LNCAP (cell line): ENCODE measurements around the gene ADAMTSL4.

Experiments
- TF ChIP-seq, protein P1 (sequence below): fragments of 450-650 bp; IDR thresholded peaks from 2 replicates; pipeline ENCODE4 v1.5.1; 2017; ENCODE audit warnings: mild to moderate bottlenecking

Gene ADAMTSL4

DNA sequence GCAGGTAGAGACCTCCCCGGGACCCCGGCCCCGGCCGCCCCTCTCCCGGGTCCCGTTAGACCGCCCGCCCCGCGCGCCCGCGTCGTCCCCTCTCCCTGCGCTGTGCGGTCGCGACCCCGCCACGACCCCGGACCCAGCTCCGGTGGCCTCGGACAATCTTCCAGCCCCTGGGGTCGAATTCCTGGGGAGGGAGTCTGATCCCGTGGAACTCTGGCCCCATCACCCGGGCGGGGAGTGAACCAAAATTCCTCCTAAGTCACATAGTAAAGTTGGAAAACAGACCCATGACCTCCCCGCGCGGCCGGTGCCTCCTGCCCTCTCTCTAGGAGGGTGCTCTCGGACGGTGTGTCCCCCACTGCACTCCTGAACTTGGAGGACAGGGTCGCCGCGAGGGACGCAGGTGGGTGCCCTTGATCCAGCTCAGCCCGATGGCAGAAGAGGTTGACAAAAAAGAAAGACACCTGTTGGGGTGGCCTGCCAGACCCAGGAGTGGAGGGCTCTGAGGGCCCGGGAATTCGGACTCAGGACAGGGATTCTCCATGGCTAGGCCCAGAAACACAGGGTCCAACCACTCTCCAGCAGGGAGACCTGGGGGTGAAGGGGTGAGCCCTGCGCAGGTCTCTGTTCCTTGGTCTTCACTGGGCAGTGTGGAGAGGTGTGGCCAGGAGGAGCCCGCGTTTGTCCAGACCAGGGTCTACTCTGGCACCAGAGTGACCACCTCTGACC lies 451 bp downstream of the ADAMTSL4 start:
- TF ChIP-seq, protein P1, sequence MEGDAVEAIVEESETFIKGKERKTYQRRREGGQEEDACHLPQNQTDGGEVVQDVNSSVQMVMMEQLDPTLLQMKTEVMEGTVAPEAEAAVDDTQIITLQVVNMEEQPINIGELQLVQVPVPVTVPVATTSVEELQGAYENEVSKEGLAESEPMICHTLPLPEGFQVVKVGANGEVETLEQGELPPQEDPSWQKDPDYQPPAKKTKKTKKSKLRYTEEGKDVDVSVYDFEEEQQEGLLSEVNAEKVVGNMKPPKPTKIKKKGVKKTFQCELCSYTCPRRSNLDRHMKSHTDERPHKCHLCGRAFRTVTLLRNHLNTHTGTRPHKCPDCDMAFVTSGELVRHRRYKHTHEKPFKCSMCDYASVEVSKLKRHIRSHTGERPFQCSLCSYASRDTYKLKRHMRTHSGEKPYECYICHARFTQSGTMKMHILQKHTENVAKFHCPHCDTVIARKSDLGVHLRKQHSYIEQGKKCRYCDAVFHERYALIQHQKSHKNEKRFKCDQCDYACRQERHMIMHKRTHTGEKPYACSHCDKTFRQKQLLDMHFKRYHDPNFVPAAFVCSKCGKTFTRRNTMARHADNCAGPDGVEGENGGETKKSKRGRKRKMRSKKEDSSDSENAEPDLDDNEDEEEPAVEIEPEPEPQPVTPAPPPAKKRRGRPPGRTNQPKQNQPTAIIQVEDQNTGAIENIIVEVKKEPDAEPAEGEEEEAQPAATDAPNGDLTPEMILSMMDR = no peak

DNA sequence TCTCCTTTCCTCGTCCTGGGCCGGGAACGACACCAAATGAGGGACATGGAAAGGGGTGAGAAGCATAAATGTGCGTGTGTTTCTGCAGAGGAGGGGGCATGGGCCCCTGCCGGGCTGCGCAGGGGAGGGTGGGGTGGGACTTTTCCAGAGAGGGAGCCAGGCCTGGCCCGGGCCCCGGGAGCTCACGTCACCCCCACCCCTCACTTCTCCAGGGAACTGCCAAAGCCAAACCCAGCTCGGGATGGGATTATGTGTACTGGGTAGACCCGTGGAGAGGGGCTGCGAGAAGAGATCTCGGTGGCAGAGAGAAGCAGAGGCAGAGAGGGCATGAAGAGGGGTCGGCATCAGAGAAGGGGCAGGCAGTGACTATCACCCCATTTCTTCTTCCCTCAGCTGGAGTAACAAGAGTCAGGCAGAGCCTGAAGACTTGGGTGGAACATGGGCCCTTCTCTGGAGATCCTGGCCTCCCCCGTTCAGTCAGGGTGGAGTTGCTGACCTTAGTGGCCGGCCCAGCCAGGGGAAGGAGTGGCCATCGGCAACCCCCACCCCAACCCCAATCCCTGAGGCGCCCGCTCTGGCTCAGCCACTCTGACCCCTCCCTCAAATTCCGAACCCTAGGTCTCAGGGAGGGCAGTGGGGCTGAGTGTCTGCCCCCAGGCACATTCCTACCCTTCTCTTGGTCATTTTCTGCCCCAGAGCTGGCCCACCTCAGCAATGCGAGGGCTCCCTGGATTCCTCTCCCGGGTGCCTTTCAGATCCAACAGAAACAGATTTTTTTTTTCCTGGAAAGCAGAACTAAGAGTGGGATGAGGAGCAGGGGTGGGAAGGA lies 1.2 kb downstream of the ADAMTSL4 start:
- TF ChIP-seq, protein P1 = no peak

DNA sequence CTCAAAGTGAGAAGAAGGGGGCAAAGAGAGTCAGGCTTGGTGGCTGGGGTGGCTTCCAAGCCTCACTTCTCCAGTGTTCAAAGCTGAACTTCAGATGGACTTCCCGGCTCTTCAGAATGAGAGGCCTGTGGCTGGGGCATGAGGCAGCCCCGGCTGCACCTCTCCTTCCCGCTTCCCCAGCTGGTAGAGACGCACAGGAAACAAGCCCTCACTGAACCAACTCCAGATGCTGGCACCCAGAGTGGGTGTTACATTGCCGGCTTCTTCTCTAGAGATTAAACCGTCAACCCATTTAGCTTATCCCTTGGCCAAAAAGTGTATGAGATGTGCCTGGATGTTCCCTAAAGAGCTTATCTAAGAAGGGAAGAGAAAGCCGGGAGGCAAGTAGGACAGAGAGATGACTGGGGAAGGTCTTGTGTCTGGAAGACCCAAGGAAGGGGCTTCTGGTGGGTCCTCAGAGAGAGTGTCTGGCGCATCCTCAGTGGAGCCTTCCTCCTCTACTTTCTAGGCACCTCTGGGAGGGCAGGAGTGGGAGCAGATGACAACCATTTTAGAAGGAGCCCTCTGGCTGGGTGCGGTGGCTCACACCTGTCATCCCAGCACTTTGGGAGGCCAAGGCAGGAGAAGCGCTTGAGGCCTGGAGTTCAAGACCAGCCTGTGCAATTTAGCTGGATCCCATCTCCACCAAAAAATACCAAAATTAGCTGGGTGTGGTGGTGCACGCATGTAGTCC lies 2.0 kb downstream of the ADAMTSL4 start:
- TF ChIP-seq, protein P1 = no peak

DNA sequence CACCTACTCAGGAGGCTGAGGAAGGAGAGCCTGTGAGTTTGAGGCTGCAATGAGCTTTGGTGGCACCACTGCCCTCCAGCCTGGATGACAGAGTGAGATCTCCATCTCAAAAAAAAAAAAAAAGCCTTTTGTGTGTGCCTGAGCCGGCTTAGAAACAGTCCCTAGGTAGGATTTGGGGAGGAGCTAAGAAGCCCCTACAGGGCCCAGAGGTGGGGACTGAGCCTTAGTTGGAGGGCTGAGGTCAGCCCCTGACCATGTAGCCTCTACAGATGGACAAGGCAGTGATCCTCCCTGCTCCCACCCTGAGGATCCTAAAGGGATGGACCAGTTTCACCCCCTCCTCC lies 2.5 kb downstream of the ADAMTSL4 start:
- TF ChIP-seq, protein P1 = no peak

DNA sequence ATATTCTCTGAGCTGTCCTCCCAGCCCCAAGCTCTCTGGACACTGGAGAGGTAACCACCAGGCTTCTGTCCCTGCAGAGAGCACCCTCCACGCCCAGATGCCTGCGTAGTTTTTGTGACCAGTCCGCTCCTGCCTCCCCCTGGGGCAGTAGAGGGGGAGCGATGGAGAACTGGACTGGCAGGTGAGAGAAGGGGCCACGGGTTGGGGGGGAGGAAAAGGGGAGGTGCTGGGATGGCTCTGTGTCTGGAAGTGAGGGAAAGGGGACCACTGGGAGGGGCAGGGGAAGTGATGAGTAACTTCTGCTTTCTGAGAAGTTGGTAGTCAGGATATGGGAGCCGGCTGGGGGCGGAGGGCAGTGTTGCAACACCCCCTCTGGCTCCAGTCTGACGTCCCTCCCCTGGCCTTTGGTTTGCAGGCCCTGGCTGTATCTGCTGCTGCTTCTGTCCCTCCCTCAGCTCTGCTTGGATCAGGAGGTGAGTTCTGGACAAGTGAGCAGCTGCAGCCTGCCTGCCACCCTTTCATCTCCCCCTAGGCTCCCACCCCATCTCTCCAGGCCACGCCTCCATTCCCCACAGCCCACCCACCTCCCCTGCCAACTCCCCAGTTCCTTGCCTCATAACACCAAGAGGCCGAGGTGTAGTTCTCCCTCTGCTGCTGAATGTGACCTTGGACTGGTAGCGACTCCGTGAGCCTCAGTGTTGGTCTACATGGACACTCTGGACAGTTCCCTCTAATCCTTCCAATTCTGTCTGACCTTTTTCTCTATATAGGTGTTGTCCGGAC lies 3.1 kb downstream of the ADAMTSL4 start:
- TF ChIP-seq, protein P1 = no peak

DNA sequence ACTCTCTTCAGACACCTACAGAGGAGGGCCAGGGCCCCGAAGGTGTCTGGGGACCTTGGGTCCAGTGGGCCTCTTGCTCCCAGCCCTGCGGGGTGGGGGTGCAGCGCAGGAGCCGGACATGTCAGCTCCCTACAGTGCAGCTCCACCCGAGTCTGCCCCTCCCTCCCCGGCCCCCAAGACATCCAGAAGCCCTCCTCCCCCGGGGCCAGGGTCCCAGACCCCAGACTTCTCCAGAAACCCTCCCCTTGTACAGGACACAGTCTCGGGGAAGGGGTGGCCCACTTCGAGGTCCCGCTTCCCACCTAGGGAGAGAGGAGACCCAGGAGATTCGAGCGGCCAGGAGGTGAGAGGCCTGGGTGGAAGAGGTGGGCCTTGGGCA lies 3.7 kb downstream of the ADAMTSL4 start:
- TF ChIP-seq, protein P1 = no peak
